Measurements from ENCODE around the gene ZMIZ1. TPM values are rescaled to one million over a fixed set of nuclear protein-coding genes. Genes with fewer than 3 reads are reported as not detected.

The ZMIZ1 gene
- total RNA-seq, 2 donors from 2014 or later = 27.2 to 42.2 TPM

GRCh38 chr10:79068203-79068561 is 584 bp upstream of the ZMIZ1 start:
- Histone ChIP-seq H3K27ac (peak overlapping the region; percentile 95 to 97 (median 96)), H3K4me3 (no peak overlapping the region), H3K9me3 (no peaks in the 10 kb centered on the region), H3K36me3 (replicated peaks in 1 of 2; ENCODE audit: insufficient read depth in 1 of 2, low read depth in 2 of 2) (no peaks in the 10 kb centered on the region), H3K4me1 (peaks cover 55% of the 10 kb centered on the region), H3K27me3 (no peaks in the 10 kb centered on the region)
- ATAC-seq = no peak
- no peak for TF ChIP-seq POLR2A (IDR thresholded peaks at IDR 0.05)
- no peak for TF ChIP-seq CTCF (IDR thresholded peaks at IDR 0.05)
- 2 to 4% methylated on average over 6 to 17 of the region's 17 CpGs for WGBS, 2 donors
- peak in 1 of 4 donors; percentile 34 for DNase-seq
- intact Hi-C loops (cut with DNase I) = no loop called here

GRCh38 chr10:79069325-79070080 is 737 bp downstream of the ZMIZ1 start:
- TF ChIP-seq POLR2A (IDR thresholded peaks at IDR 0.05) (peak in 2 of 3 donors; percentile 41 to 45), CTCF (IDR thresholded peaks at IDR 0.05) (peak in 1 of 7 experiments; percentile 11)
- intact Hi-C loops (cut with DNase I) = loop anchor here (10.0 kb wide), 1 partner anchor 115 kb away; no protein-coding TSS in a partner anchor
- peak; percentile 45 to 61 (median 58) for DNase-seq
- H3K36me3 ChIP-seq (replicated peaks in 1 of 2; ENCODE audit: insufficient read depth in 1 of 2, low read depth in 2 of 2) = no peaks in the 10 kb centered on the region
- peak overlapping the region; percentile 95 to 97 (median 96) for H3K27ac ChIP-seq
- H3K9me3 ChIP-seq = no peaks in the 10 kb centered on the region
- H3K4me1 ChIP-seq = peaks cover 59% of the 10 kb centered on the region
- H3K4me3 ChIP-seq = peak overlapping the region; percentile 70 to 71
- peak; percentile 3 for ATAC-seq
- 0% methylated on average over 39 to 76 of the region's 77 CpGs for WGBS, 2 donors
- H3K27me3 ChIP-seq = no peaks in the 10 kb centered on the region

- no peaks in the 10 kb centered on the region for H3K27me3 ChIP-seq
- no peaks in the 10 kb centered on the region for H3K9me3 ChIP-seq
- DNase-seq = peak; percentile 53 to 60 (median 57)
- no peaks in the 10 kb centered on the region for H3K36me3 ChIP-seq (replicated peaks in 1 of 2; ENCODE audit: insufficient read depth in 1 of 2, low read depth in 2 of 2)
- WGBS, 2 donors = 0 to 3% methylated on average over 13 to 49 of the region's 55 CpGs
- peak; percentile 5 for ATAC-seq
- peak overlapping the region; percentile 70 to 71 for H3K4me3 ChIP-seq
- TF ChIP-seq CTCF (IDR thresholded peaks at IDR 0.05) (no peak), POLR2A (IDR thresholded peaks at IDR 0.05) (no peak)
- peaks cover 59% of the 10 kb centered on the region for H3K4me1 ChIP-seq
- H3K27ac ChIP-seq = peak overlapping the region; percentile 95 to 97 (median 96)
- intact Hi-C loops (cut with DNase I) = loop anchor here (10.0 kb wide), 1 partner anchor 115 kb away; no protein-coding TSS in a partner anchor
Measured at GRCh38 chr10:79070081-79070605, 1.4 kb downstream of the ZMIZ1 start.

GRCh38 chr10:79070606-79071395 is 2.0 kb downstream of the ZMIZ1 start:
- peaks cover 64% of the 10 kb centered on the region for H3K4me1 ChIP-seq
- peak overlapping the region; percentile 70 to 71 for H3K4me3 ChIP-seq
- H3K36me3 ChIP-seq (replicated peaks in 1 of 2; ENCODE audit: insufficient read depth in 1 of 2, low read depth in 2 of 2) = no peaks in the 10 kb centered on the region
- H3K9me3 ChIP-seq = no peaks in the 10 kb centered on the region
- peak; percentile 84 to 90 (median 88) for TF ChIP-seq POLR2A (IDR thresholded peaks at IDR 0.05)
- no peak for TF ChIP-seq CTCF (IDR thresholded peaks at IDR 0.05)
- H3K27me3 ChIP-seq = no peaks in the 10 kb centered on the region
- peak; percentile 95 to 98 (median 98) for DNase-seq
- 1% methylated on average over 17 to 32 of the region's 32 CpGs for WGBS, 2 donors
- peak; percentile 70 for ATAC-seq
- intact Hi-C loops (cut with DNase I) = loop anchor here (10.0 kb wide), 1 partner anchor 114 kb away; no protein-coding TSS in a partner anchor
- H3K27ac ChIP-seq = peak overlapping the region; percentile 95 to 97 (median 96)

Data from body of pancreas (tissue), 4 donors.